A673 (cell line): Measurements from ENCODE around the gene CNPY2. TPM values are rescaled to one million over a fixed set of nuclear protein-coding genes. Genes with fewer than 3 reads are reported as not detected.

ENCODE experiments used
- BruUV-seq: library from RNA; stranded (reverse); fragments of 400-500 nt; replicated peaks from 2 replicates; lab custom pipeline; 2021; lab: Mats Ljungman, UMichigan
- CTCF ChIA-PET: fragments of 300-600 bp; sonication (Branson Sonifier 250); formaldehyde crosslinking; loops from one replicate; lab custom pipeline; 2022; ENCODE audit warnings: antibody characterized with exemption; lab: Charles Lee
- POLR2A ChIA-PET: fragments of 300-600 bp; sonication (Branson Sonifier 250); formaldehyde crosslinking; loops from one replicate; lab custom pipeline; 2022; ENCODE audit warnings: antibody characterized with exemption; ENCODE audit not compliant: low non-redundant PET; lab: Charles Lee
- DNase-seq: peaks from one replicate; pipeline ENCODE4 v3.0.0-alpha.2; 2015; ENCODE audit warnings: low spot score
- H3K27ac ChIP-seq: fragments of 200-600 bp; sonication (generic); 2 replicates; pipeline ENCODE4 v1.5.1; 2016; ENCODE audit warnings: mixed run types, low read depth, mild to moderate bottlenecking, mixed read lengths, antibody characterized with exemption, low read length; ENCODE audit not compliant: poor library complexity, severe bottlenecking
- H3K27me3 ChIP-seq: fragments of 200-600 bp; sonication (generic); replicated peaks from 2 replicates; pipeline ENCODE4 v1.6.1; 2017; ENCODE audit warnings: mixed run types, low read depth, mild to moderate bottlenecking, mixed read lengths, antibody characterized with exemption, low read length; ENCODE audit not compliant: insufficient read depth, poor library complexity
- H3K36me3 ChIP-seq: fragments of 200-600 bp; sonication (generic); 2 replicates; pipeline ENCODE4 v1.6.1; 2016; ENCODE audit warnings: mixed run types, mild to moderate bottlenecking, mixed read lengths, antibody characterized with exemption, low read length; ENCODE audit not compliant: insufficient read depth, poor library complexity, severe bottlenecking
- H3K4me1 ChIP-seq: fragments of 200-600 bp; sonication (generic); 2 replicates; pipeline ENCODE4 v1.6.1; 2017; ENCODE audit warnings: mixed run types, mild to moderate bottlenecking, mixed read lengths, antibody characterized with exemption, low read length; ENCODE audit not compliant: insufficient read depth, poor library complexity, severe bottlenecking
- H3K4me3 ChIP-seq: fragments of 200-600 bp; sonication (generic); 2 replicates; pipeline ENCODE4 v1.5.1; 2016; ENCODE audit warnings: low read depth, mixed run types, mild to moderate bottlenecking, mixed read lengths, low read length; ENCODE audit not compliant: poor library complexity, severe bottlenecking
- H3K9me3 ChIP-seq: fragments of 200-600 bp; sonication (generic); 2 replicates; pipeline ENCODE4 v1.6.1; 2016; ENCODE audit warnings: mixed run types, low read depth, mild to moderate bottlenecking, mixed read lengths, antibody characterized with exemption, low read length; ENCODE audit not compliant: poor library complexity, severe bottlenecking
- EZH2 ChIP-seq: fragments of 200-600 bp; sonication (generic); IDR thresholded peaks from 2 replicates; pipeline ENCODE4 v1.6.1; 2017; ENCODE audit warnings: borderline replicate concordance, low read depth, mild to moderate bottlenecking, mixed read lengths, antibody characterized with exemption, low read length; ENCODE audit not compliant: poor library complexity, severe bottlenecking
- intact Hi-C: fragments of 100-400 bp; cut with micrococcal nuclease; formaldehyde crosslinking; loops from one replicate; pipeline ENCODE4 v1.10.0; 2022; ENCODE audit not compliant: unreplicated experiment
- total RNA-seq: library from RNA; stranded (reverse); gene quantifications from 2 replicates; pipeline ENCODE4 v1.2.3, GENCODE V29; 2021
- TF ChIP-seq, protein P1 (sequence below): fragments of 300-800, 200-600 bp; sonication (generic); conservative IDR thresholded peaks from 2 replicates; pipeline ENCODE4 v1.5.1; 2017; ENCODE audit warnings: low read depth, mild to moderate bottlenecking, antibody characterized with exemption, low read length, moderate library complexity, mixed read lengths

Gene CNPY2
- total RNA-seq, 1 experiment from 2014 or later = 166 TPM

DNA sequence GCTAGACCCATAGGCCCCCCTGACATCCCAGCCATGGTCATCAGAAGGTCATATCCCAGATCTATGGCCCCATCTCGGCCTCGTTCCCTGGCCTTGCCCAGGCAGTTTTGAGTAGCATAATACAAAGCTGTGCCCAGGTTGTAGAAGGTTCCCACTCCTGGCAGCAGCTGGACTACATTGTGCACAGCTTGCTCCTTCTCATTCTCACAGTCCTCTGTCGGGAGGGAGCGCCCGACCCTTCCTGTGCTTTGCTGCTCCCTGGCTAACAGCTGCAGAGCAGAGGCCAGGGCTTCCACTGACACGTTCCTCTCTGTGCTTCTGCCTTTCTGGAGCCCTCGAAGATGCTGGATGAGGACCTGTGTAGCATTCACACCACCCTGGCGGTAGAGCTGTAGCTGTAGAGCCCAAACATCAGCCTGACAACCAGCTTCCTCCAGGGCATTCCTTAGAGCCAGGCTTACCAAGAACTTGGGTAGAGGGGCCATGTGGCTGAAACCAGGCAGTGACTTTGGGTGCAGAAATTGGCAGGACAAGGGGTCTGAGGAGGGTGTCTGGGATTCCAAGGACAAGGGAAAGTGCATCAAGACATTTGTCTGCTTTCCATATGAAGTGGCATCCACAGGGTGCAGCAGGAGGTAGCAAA is 45.8 kb upstream of the CNPY2 start:
- TF ChIP-seq, protein P1, sequence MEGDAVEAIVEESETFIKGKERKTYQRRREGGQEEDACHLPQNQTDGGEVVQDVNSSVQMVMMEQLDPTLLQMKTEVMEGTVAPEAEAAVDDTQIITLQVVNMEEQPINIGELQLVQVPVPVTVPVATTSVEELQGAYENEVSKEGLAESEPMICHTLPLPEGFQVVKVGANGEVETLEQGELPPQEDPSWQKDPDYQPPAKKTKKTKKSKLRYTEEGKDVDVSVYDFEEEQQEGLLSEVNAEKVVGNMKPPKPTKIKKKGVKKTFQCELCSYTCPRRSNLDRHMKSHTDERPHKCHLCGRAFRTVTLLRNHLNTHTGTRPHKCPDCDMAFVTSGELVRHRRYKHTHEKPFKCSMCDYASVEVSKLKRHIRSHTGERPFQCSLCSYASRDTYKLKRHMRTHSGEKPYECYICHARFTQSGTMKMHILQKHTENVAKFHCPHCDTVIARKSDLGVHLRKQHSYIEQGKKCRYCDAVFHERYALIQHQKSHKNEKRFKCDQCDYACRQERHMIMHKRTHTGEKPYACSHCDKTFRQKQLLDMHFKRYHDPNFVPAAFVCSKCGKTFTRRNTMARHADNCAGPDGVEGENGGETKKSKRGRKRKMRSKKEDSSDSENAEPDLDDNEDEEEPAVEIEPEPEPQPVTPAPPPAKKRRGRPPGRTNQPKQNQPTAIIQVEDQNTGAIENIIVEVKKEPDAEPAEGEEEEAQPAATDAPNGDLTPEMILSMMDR = no peak
- TF ChIP-seq EZH2 = no peak
- no peak overlapping the region for H3K27ac ChIP-seq
- H3K27me3 ChIP-seq = no peaks in the 10 kb centered on the region
- no peaks in the 10 kb centered on the region for H3K9me3 ChIP-seq
- intact Hi-C loops = no loop called here
- no peak overlapping the region for H3K4me3 ChIP-seq
- H3K36me3 ChIP-seq = no peaks in the 10 kb centered on the region
- CTCF ChIA-PET = interaction anchor here (1.0 kb wide), 1 partner anchor 102 kb away, joined by 3 read pairs; no protein-coding TSS in a partner anchor
- peaks cover 8% of the 10 kb centered on the region for H3K4me1 ChIP-seq
- no TSS peak for BruUV-seq
- DNase-seq = no peak
- POLR2A ChIA-PET = interaction anchor here (0.6 kb wide), 1 partner anchor 244 kb away, joined by 5 read pairs; no protein-coding TSS in a partner anchor

DNA sequence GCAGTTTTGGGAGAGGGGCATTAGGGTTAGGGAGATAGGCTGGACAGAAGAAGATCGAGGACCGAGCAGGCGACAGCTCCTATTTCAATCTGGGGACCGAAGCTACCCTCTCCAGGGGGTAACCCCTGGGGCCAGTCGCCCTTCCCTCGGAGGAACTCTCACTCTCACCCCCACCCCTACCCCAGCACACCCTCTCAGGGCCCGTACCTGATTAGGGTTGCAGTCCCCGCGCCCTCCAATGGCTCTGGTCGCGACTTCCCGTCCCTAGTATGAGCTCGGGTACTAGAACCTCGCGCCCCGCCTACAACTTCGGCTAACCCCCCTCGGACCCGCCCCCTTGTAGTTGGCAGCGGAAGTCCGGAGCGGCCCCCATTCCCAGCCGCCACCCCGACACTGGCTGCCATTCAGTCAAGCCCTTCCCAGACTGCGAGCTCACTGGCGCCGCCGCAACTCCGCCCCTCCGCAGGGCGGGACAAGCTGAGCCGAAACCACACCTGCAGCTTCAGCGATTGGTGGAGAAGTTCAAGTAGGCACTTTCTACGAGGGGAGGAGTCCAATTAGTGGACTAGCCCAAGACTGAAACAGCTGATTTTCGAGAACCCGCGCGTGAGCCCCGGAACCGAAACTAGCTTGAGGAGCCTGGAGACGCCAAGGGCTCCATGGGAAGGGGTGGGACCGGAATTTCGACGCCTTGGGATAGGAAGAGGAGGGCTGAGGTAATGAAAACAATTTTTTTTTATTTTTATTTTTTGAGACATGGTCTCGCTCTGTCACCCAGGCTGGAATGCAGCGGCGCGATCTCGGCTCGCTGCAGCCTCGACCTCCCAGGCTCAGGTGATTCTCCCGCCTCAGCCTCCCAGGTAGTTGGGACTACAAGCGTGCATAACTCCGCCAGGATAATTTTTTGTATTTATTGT is 44.3 kb upstream of the CNPY2 start, which contains the start of gene STAT2:
TSS of gene STAT2 (minus strand) at position 257 of the 917 bp plus-strand sequence. CDS start 3,536 bp downstream, outside the sequence.
- H3K4me1 ChIP-seq = peaks cover 8% of the 10 kb centered on the region
- TF ChIP-seq, protein P1 = no peak
- TF ChIP-seq EZH2 = no peak
- no peaks in the 10 kb centered on the region for H3K9me3 ChIP-seq
- BruUV-seq = no TSS peak
- peak within 1 kb of the TSS; percentile 67 for H3K4me3 ChIP-seq
- DNase-seq = peak; percentile 100
- POLR2A ChIA-PET = interaction anchor here (0.5 to 1.4 kb wide), 2 partner anchors 26 to 44 kb away, joined by 3 to 7 read pairs; partner anchors contain the start of gene CNPY2
- intact Hi-C loops = no loop called here
- peaks cover 8% of the 10 kb centered on the region for H3K36me3 ChIP-seq
- CTCF ChIA-PET = interaction anchor here (0.9 to 1.4 kb wide), 3 partner anchors 44 to 277 kb away, joined by 3 to 6 read pairs (median 5); partner anchors contain the start of genes CNPY2 and SMARCC2
- peak within 1 kb of the TSS; percentile 66 for H3K27ac ChIP-seq
- no peaks in the 10 kb centered on the region for H3K27me3 ChIP-seq

DNA sequence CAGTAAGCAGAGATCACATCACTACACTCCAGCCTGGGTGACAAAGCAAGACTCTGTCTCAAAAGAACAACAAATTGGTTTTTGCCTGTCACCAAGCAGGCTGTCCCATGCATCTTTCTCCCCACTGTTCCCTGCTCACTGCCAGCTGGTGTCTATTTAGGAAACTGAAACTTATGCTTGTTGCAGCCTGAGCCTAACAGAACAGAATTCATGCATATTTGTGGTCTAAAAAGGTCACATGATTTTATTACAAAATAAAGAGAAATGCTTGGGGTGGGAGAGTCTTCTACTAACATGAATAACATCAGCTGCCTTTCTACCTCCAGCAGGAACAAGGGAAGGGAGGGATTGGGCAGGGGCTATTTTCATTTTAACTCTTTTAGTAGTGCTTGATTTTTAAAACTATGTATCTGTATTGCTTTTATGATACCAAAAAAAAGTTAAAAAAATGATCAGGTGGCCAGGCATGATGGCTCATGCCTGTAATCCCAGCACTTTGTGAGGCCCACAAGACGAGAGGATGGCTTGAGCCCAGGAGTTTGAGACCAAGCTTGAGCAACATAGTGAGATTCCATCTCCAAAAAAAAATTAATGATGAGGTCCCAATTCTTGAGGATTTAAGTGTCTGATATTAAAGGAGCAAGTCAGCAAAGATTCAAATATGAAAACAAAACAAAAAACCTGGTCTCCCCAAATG is 43.2 kb upstream of the CNPY2 start:
- Histone ChIP-seq H3K9me3 (no peaks in the 10 kb centered on the region), H3K36me3 (peaks cover 18% of the 10 kb centered on the region), H3K27ac (peak overlapping the region; percentile 66), H3K27me3 (no peaks in the 10 kb centered on the region), H3K4me1 (peaks cover 8% of the 10 kb centered on the region), H3K4me3 (peak overlapping the region; percentile 67)
- peak; percentile 25 for DNase-seq
- BruUV-seq = no TSS peak
- intact Hi-C loops = no loop called here
- CTCF ChIA-PET = interaction anchor here (1.4 kb wide), 1 partner anchor 170 kb away, joined by 6 read pairs; the partner anchor contains the start of gene SMARCC2
- TF ChIP-seq EZH2 = no peak
- TF ChIP-seq, protein P1 = no peak
- POLR2A ChIA-PET = interaction anchor here (1.4 kb wide), 1 partner anchor 43 kb away, joined by 7 read pairs; the partner anchor contains the start of gene CNPY2
